GM23248 (cell line): ENCODE data around the gene TMEM132C. TPM values are rescaled to one million over a fixed set of nuclear protein-coding genes. Genes with fewer than 3 reads are reported as not detected.

Experiments used
- DNase-seq: peaks from one replicate; pipeline ENCODE4 v3.0.0-alpha.2; 2015
- H2AFZ ChIP-seq: fragments of 200-600 bp; sonication (generic); 2 replicates; pipeline ENCODE4 v1.6.1; 2016; ENCODE audit warnings: antibody characterized with exemption
- H3F3A ChIP-seq: fragments of 200-600 bp; sonication (generic); 2 replicates; pipeline ENCODE4 v1.6.1; 2016; ENCODE audit warnings: mild to moderate bottlenecking, antibody characterized with exemption, mixed run types; ENCODE audit not compliant: insufficient read depth
- H3K27ac ChIP-seq: fragments of 200-600 bp; sonication (generic); 2 replicates; pipeline ENCODE4 v1.5.1; 2016; ENCODE audit warnings: mild to moderate bottlenecking
- H3K27me3 ChIP-seq: fragments of 200-600 bp; sonication (generic); replicated peaks from 2 replicates; pipeline ENCODE4 v1.6.1; 2016; ENCODE audit warnings: mild to moderate bottlenecking; ENCODE audit not compliant: insufficient read depth
- H3K36me3 ChIP-seq: fragments of 200-600 bp; sonication (generic); 2 replicates; pipeline ENCODE4 v1.6.1; 2016; ENCODE audit warnings: low read depth, mild to moderate bottlenecking
- H3K4me1 ChIP-seq: fragments of 200-600 bp; sonication (generic); 2 replicates; pipeline ENCODE4 v1.6.1; 2016; ENCODE audit warnings: mild to moderate bottlenecking; ENCODE audit not compliant: insufficient read depth
- H3K4me2 ChIP-seq: fragments of 200-600 bp; sonication (generic); one replicate; pipeline ENCODE4 v1.6.1; 2016; ENCODE audit warnings: mild to moderate bottlenecking; ENCODE audit not compliant: unreplicated experiment
- H3K4me3 ChIP-seq: fragments of 200-600 bp; sonication (generic); 2 replicates; pipeline ENCODE4 v1.5.1; 2016; ENCODE audit warnings: mild to moderate bottlenecking
- H3K79me2 ChIP-seq: fragments of 200-600 bp; sonication (generic); 2 replicates; pipeline ENCODE4 v1.6.1; 2016; ENCODE audit warnings: mild to moderate bottlenecking; ENCODE audit not compliant: insufficient read depth
- H3K9ac ChIP-seq: fragments of 200-600 bp; sonication (generic); 2 replicates; pipeline ENCODE4 v1.6.1; 2016; ENCODE audit warnings: mild to moderate bottlenecking
- H3K9me2 ChIP-seq: fragments of 200-600 bp; sonication (generic); 2 replicates; pipeline ENCODE4 v1.6.1; 2016; ENCODE audit warnings: mixed run types, mild to moderate bottlenecking, moderate library complexity; ENCODE audit not compliant: insufficient read depth
- H3K9me3 ChIP-seq: fragments of 200-600 bp; sonication (generic); one replicate; pipeline ENCODE4 v1.6.1; 2017; ENCODE audit warnings: low read depth
- H4K20me1 ChIP-seq: fragments of 200-600 bp; sonication (generic); 2 replicates; pipeline ENCODE4 v1.6.0; 2016; ENCODE audit not compliant: insufficient read depth
- EZH2 ChIP-seq: fragments of 200-600 bp; sonication (generic); IDR thresholded peaks from 2 replicates; pipeline ENCODE4 v1.6.1; 2018; ENCODE audit warnings: antibody characterized with exemption, mild to moderate bottlenecking; ENCODE audit not compliant: insufficient read depth, poor library complexity, severe bottlenecking
- EZH2phosphoT487 ChIP-seq: fragments of 200-600 bp; sonication (generic); IDR thresholded peaks from 2 replicates; pipeline ENCODE4 v1.6.1; 2018; ENCODE audit warnings: antibody characterized with exemption, moderate library complexity, mild to moderate bottlenecking, low read depth; ENCODE audit not compliant: insufficient read depth
- WGBS, 2 experiments: methylation state at CpG; one replicate each; pipeline ENCODE4 v1.1.6; 2015 to 2017; ENCODE audit warnings: low lambda C conversion rate in 2 of 2, low coverage in 1 of 2; ENCODE audit errors: missing lambda C conversion rate in 2 of 2; 5-methylcytosine and 5-hydroxymethylcytosine counted together
- in situ Hi-C: fragments of 300-500 bp; cut with MboI; formaldehyde crosslinking; loops from 2 replicates; pipeline ENCODE4 v1.15.0; 2020
- polyA plus RNA-seq: library from polyadenylated mRNA; unstranded; fragments of >200 nt; fragmentation: Nextera tagmentation; extraction: Ambion mirVana; gene quantifications from 2 replicates; pipeline ENCODE4 v1.2.1, GENCODE V29; 2016
- total RNA-seq: library from RNA; depleted of rRNA; stranded (reverse); fragments of >200 nt; shearing (Covaris generic); gene quantifications from 2 replicates; pipeline ENCODE4 v1.2.3, GENCODE V29; 2014

Gene TMEM132C
- total and polyA plus RNA-seq, 2 experiments from 2014 or later, result not detected

DNA sequence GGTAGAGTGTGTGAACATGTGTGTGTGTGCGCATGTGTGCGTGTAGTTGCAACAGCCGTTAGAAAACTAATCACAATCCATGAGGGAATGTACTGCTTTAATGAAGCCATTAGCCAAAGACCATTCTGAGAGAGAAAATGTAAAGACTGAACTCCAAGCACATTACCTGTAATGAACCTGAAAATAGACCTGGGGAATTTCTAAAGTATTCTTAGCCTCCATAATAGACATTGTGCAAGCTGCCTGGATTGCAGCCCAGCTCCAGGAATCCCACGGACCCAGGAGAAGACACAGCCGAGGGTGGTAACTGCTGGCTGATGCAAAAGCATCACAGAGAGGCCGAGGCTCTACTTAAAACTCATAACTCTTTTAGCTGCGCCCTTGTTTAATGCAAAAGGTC, 400.2 kb downstream of the TMEM132C start:
- no peak overlapping the region for H3K4me2 ChIP-seq
- H3K36me3 ChIP-seq, result no peaks in the 10 kb centered on the region
- in situ Hi-C loops, result no loop called here
- 48 to 49% methylated on average over 7 of the region's 7 CpGs for WGBS, 2 experiments
- H3K9me3 ChIP-seq, result no peaks in the 10 kb centered on the region
- no peaks in the 10 kb centered on the region for H3K4me1 ChIP-seq
- no peaks in the 10 kb centered on the region for H4K20me1 ChIP-seq
- H3F3A ChIP-seq, result no peaks in the 10 kb centered on the region
- no peak overlapping the region for H3K27ac ChIP-seq
- H3K9me2 ChIP-seq, result no peaks in the 10 kb centered on the region
- no peak overlapping the region for H3K9ac ChIP-seq
- H3K27me3 ChIP-seq, result no peaks in the 10 kb centered on the region
- H3K4me3 ChIP-seq, result no peak overlapping the region
- DNase-seq, result no peak
- no peak overlapping the region for H2AFZ ChIP-seq
- no peak for TF ChIP-seq EZH2
- TF ChIP-seq EZH2phosphoT487, result no peak
- no peaks in the 10 kb centered on the region for H3K79me2 ChIP-seq

GRCh38 chr12:128671528-128672042, 404.6 kb downstream of the TMEM132C start:
- Histone ChIP-seq H3K4me1 (no peaks in the 10 kb centered on the region), H3K79me2 (no peaks in the 10 kb centered on the region), H3K4me3 (no peak overlapping the region), H2AFZ (no peak overlapping the region), H3K36me3 (no peaks in the 10 kb centered on the region), H3K9me2 (no peaks in the 10 kb centered on the region), H4K20me1 (no peaks in the 10 kb centered on the region), H3K27me3 (no peaks in the 10 kb centered on the region), H3F3A (no peaks in the 10 kb centered on the region), H3K9ac (no peak overlapping the region), H3K4me2 (no peak overlapping the region), H3K27ac (no peak overlapping the region), H3K9me3 (no peaks in the 10 kb centered on the region)
- no peak for DNase-seq
- TF ChIP-seq EZH2, result no peak
- no peak for TF ChIP-seq EZH2phosphoT487
- in situ Hi-C loops, result no loop called here
- WGBS, 2 experiments, result 38 to 44% methylated on average over 5 of the region's 5 CpGs

- H3K79me2 ChIP-seq, result no peaks in the 10 kb centered on the region
- no peak overlapping the region for H2AFZ ChIP-seq
- H3K36me3 ChIP-seq, result no peaks in the 10 kb centered on the region
- H3K9me2 ChIP-seq, result no peaks in the 10 kb centered on the region
- H4K20me1 ChIP-seq, result no peaks in the 10 kb centered on the region
- H3K27me3 ChIP-seq, result no peaks in the 10 kb centered on the region
- no peak overlapping the region for H3K4me3 ChIP-seq
- in situ Hi-C loops, result no loop called here
- H3K9ac ChIP-seq, result no peak overlapping the region
- no peak overlapping the region for H3K27ac ChIP-seq
- TF ChIP-seq EZH2, result no peak
- no peak for TF ChIP-seq EZH2phosphoT487
- no peaks in the 10 kb centered on the region for H3K9me3 ChIP-seq
- H3K4me1 ChIP-seq, result no peaks in the 10 kb centered on the region
- no peaks in the 10 kb centered on the region for H3F3A ChIP-seq
- no peak overlapping the region for H3K4me2 ChIP-seq
- no peak for DNase-seq
Measured at GRCh38 chr12:128672428-128672827, 405.5 kb downstream of the TMEM132C start.

DNA sequence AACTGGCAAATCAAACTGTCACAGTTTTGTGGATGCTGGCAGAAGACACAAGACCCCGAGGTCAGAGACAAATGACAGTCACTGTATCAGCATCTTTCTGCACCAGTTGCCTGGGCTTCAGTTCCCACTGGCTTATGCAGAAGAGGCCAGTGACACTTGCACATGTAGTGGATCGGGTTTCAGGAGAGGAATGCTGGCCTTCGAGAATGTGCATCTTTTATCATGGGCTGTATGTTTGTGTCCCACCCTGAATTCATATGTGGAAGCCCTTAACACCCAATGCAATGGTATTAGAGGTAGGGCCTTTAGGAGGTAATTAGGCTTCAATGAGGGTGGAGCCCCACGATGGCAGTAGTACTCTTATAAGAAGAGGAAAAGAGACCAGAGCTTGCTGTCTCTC, 405.9 kb downstream of the TMEM132C start:
- H3K4me1 ChIP-seq, result no peaks in the 10 kb centered on the region
- 11 to 16% methylated on average over 4 of the region's 4 CpGs for WGBS, 2 experiments

GRCh38 chr12:128675576-128675975, 408.6 kb downstream of the TMEM132C start:
- in situ Hi-C loops, result no loop called here
- Histone ChIP-seq H3K4me2 (no peak overlapping the region), H2AFZ (no peak overlapping the region), H3K27ac (no peak overlapping the region), H4K20me1 (no peaks in the 10 kb centered on the region), H3K27me3 (no peaks in the 10 kb centered on the region), H3K4me3 (no peak overlapping the region), H3K4me1 (no peaks in the 10 kb centered on the region), H3K36me3 (no peaks in the 10 kb centered on the region), H3K9me2 (no peaks in the 10 kb centered on the region), H3K9ac (no peak overlapping the region), H3K79me2 (no peaks in the 10 kb centered on the region), H3K9me3 (no peaks in the 10 kb centered on the region), H3F3A (no peaks in the 10 kb centered on the region)
- TF ChIP-seq EZH2phosphoT487 (no peak), EZH2 (no peak)
- no peak for DNase-seq

More for the DNA sequence above, 405.9 kb downstream of the TMEM132C start:
- Histone ChIP-seq H2AFZ (no peak overlapping the region), H3K27me3 (no peaks in the 10 kb centered on the region), H4K20me1 (no peaks in the 10 kb centered on the region), H3K9ac (no peak overlapping the region), H3K9me3 (no peaks in the 10 kb centered on the region), H3K36me3 (no peaks in the 10 kb centered on the region), H3K9me2 (no peaks in the 10 kb centered on the region), H3F3A (no peaks in the 10 kb centered on the region), H3K79me2 (no peaks in the 10 kb centered on the region), H3K27ac (no peak overlapping the region), H3K4me2 (no peak overlapping the region), H3K4me3 (no peak overlapping the region)
- in situ Hi-C loops, result no loop called here
- DNase-seq, result no peak
- TF ChIP-seq EZH2phosphoT487, result no peak
- TF ChIP-seq EZH2, result no peak
